CD4-positive, alpha-beta memory T cell (primary cell): Measurements from ENCODE around the gene VWCE. TPM values are rescaled to one million over a fixed set of nuclear protein-coding genes. Genes with fewer than 3 reads are reported as not detected.
"Not testable (repeated sequence)": the region's sequence is repeated elsewhere in the genome, so short reads cannot be mapped to it uniquely, and the experiment has no call there.

Experiments used
- CTCF ChIA-PET: fragments of 350-600 bp; sonication (Branson Sonifier 250); formaldehyde crosslinking; loops from one replicate; lab custom pipeline; 2021; ENCODE audit warnings: inconsistent platforms; ENCODE audit not compliant: partially characterized antibody; lab: Charles Lee
- POLR2A ChIA-PET: fragments of 350-600 bp; sonication (Branson Sonifier 250); formaldehyde crosslinking; loops from one replicate; lab custom pipeline; 2021; ENCODE audit not compliant: partially characterized antibody; lab: Charles Lee
- DNase-seq, 5 donors: peaks; one replicate each; pipeline versions ENCODE4 v3.0.0 to v3.0.0-alpha.2; 2020 to 2022; ENCODE audit warnings: mixed read lengths in 1 of 5
- H3K27ac ChIP-seq: one replicate; pipeline ENCODE4 v1.7.0; 2013; ENCODE audit warnings: low read depth, low read length
- H3K27me3 ChIP-seq: 2 replicates; pipeline ENCODE4 v1.7.0; 2013; ENCODE audit warnings: mild to moderate bottlenecking, low read length, moderate library complexity; ENCODE audit not compliant: insufficient read depth
- H3K36me3 ChIP-seq: 2 replicates; pipeline ENCODE4 v1.7.0; 2013; ENCODE audit warnings: mild to moderate bottlenecking, low read length, moderate library complexity; ENCODE audit not compliant: insufficient read depth
- H3K4me1 ChIP-seq: 2 replicates; pipeline ENCODE4 v1.7.0; 2013; ENCODE audit warnings: mild to moderate bottlenecking, low read length, moderate library complexity; ENCODE audit not compliant: insufficient read depth
- H3K4me3 ChIP-seq, 2 donors: one replicate each; pipeline ENCODE4 v1.7.0; 2013; ENCODE audit warnings: low read length in 2 of 2, mild to moderate bottlenecking in 1 of 2
- H3K9me3 ChIP-seq, 2 donors: one replicate each; pipeline ENCODE4 v1.7.0; 2013; ENCODE audit warnings: low read length in 2 of 2, control low read depth in 1 of 2; ENCODE audit not compliant: control insufficient read depth in 1 of 2
- H3K27ac Mint-ChIP-seq, 7 donors: one replicate each; pipeline ENCODE4 v1.8.0; 2020 to 2021; ENCODE audit warnings: mixed read lengths in 7 of 7, mild to moderate bottlenecking in 6 of 7, inconsistent platforms in 3 of 7, moderate library complexity in 3 of 7
- H3K27me3 Mint-ChIP-seq, 2 donors: one replicate each; pipeline ENCODE4 v1.8.0; 2020 to 2021; ENCODE audit warnings: mixed read lengths in 2 of 2
- H3K36me3 Mint-ChIP-seq, 2 donors: one replicate each; pipeline ENCODE4 v1.8.0; 2020 to 2021; ENCODE audit warnings: mixed read lengths in 2 of 2, inconsistent platforms in 1 of 2, mild to moderate bottlenecking in 1 of 2
- H3K4me1 Mint-ChIP-seq, 4 donors: one replicate each; pipeline ENCODE4 v1.8.0; 2020 to 2021; ENCODE audit warnings: mixed read lengths in 4 of 4, mild to moderate bottlenecking in 1 of 4
- H3K4me3 Mint-ChIP-seq, 8 donors: one replicate each; pipeline ENCODE4 v1.8.0; 2020 to 2021; ENCODE audit warnings: mixed read lengths in 8 of 8, mild to moderate bottlenecking in 7 of 8, moderate library complexity in 6 of 8, inconsistent platforms in 3 of 8
- H3K9me3 Mint-ChIP-seq, 8 donors: one replicate each; pipeline ENCODE4 v1.8.0; 2020 to 2021; ENCODE audit warnings: mixed read lengths in 8 of 8, mild to moderate bottlenecking in 5 of 8, inconsistent platforms in 3 of 8, moderate library complexity in 1 of 8
- intact Hi-C: fragments of 100-400 bp; cut with micrococcal nuclease; formaldehyde crosslinking; loops from one replicate; pipeline ENCODE4 v1.15.1; 2023
- polyA plus RNA-seq, 2 donors: library from polyadenylated mRNA; unstranded; fragments of 300-500 nt; fragmentation: Illumina TruSeq; gene quantifications; one replicate each; pipeline ENCODE4 v1.2.3, GENCODE V29; 2021
- total RNA-seq, 2 experiments: library from RNA; stranded (reverse); gene quantifications; one replicate each; pipeline ENCODE4 v1.2.3, GENCODE V29; 2021

The VWCE gene
- total and polyA plus RNA-seq, 4 experiments from 2014 or later: 0.38 to 0.44 TPM; not detected in 2

GRCh38 chr11:61258546-61258945 is 36.6 kb downstream of the VWCE start:
- Mint-ChIP-seq H3K9me3 (no peaks in the 10 kb centered on the region), H3K27me3 (peaks cover 2% of the 10 kb centered on the region in 2 donors), H3K4me1 (no peaks in the 10 kb centered on the region), H3K27ac (no peak overlapping the region), H3K36me3 (no peaks in the 10 kb centered on the region), H3K4me3 (no peak overlapping the region)
- no peaks in the 10 kb centered on the region for H3K4me1 ChIP-seq
- H3K4me3 ChIP-seq: no peak overlapping the region
- POLR2A ChIA-PET: no interaction called here
- CTCF ChIA-PET: no interaction called here
- intact Hi-C loops: loop anchor here (10.0 kb wide), 1 partner anchor 126 kb away; no protein-coding TSS in a partner anchor
- H3K27me3 ChIP-seq: no peaks in the 10 kb centered on the region
- H3K9me3 ChIP-seq: no peaks in the 10 kb centered on the region
- DNase-seq: no peak
- no peaks in the 10 kb centered on the region for H3K36me3 ChIP-seq
- H3K27ac ChIP-seq: no peak overlapping the region

DNA sequence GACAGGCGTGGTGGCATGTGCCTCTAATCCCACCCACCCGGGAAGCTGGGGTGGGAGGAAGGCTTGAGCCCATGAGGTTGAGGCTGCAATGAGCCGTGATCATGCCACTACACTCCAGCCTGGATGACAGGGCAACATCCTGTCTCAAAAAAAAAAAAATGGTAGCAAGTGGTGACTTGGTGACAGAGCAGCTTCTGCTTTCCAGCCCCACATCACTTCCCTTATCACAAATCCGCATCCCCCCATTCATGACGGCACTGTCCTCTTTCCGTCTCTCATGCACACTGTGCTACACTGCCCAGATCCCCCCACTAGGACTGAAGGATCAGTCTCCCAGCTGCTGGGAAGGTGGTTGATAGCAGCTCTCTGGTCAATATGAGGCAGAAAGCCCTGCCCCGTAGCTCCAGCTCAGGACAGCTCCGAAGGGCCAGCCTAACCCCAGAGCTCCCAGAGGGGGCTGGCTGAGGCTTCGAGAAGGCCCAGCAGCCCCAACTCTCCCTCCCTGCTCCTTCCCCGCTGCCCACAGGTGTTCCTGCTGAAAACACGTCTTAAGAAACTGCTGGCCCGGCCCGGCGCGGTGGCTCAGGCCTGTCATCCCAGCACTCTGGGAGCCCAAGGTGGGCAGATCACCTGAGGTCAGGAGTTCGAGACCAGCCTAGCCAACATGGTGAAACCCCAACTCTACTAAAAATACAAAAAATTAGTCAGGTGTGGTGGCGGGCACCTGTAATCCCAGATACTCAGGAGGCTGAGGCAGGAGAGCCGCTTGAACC is 38.2 kb downstream of the VWCE start:
- no peak for DNase-seq
- Histone ChIP-seq H3K27ac (no peak overlapping the region), H3K9me3 (no peaks in the 10 kb centered on the region), H3K4me1 (no peaks in the 10 kb centered on the region), H3K27me3 (no peaks in the 10 kb centered on the region), H3K4me3 (no peak overlapping the region), H3K36me3 (no peaks in the 10 kb centered on the region)
- ChIA-PET POLR2A (no interaction called here), CTCF (interaction anchor here (1.2 to 1.6 kb wide), 2 partner anchors 129 to 136 kb away, joined by 3 to 4 read pairs; no protein-coding TSS in a partner anchor)
- Mint-ChIP-seq H3K27ac (no peak overlapping the region), H3K4me3 (no peak overlapping the region), H3K4me1 (no peaks in the 10 kb centered on the region), H3K36me3 (no peaks in the 10 kb centered on the region), H3K27me3 (peaks cover 2 to 4% of the 10 kb centered on the region in 2 donors), H3K9me3 (no peaks in the 10 kb centered on the region)
- intact Hi-C loops: loop anchor here (10.0 kb wide), 1 partner anchor 128 kb away; no protein-coding TSS in a partner anchor

DNA sequence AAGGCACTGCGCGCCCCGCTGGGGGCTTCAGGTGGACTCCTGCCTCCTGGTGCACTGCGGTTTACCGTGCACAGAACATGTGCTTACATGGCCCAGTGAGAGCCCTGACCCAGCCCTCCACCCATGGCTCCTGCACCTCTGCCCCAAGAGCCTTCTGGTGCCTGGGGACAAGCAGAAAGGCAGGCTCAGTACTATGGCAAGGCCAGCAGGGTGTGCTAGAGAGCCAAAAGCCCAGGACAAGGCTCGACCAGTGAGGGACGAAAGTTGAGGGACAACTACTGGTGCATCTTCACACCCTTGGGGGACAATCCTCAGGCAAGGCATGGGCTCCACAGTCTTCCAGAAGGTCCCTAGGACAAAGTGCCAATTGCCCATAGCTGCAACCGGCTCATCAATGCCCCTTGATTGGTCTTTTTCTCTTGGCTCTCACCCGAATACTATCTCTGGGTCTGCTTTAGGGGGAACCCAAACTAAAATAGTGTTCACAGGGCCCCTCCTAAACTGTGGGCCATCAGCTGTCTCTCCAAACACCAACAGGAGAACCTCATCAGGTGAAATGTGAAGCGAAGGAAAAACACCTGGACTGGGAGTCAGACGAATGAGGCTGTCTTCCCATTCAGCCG is 40.6 kb downstream of the VWCE start:
- no peaks in the 10 kb centered on the region for H3K27me3 ChIP-seq
- DNase-seq: peak in 4 of 5 donors; percentile 35 to 44 (median 40)
- Mint-ChIP-seq H3K4me3 (no peak overlapping the region), H3K27ac (no peak overlapping the region), H3K27me3 (peaks cover 3 to 4% of the 10 kb centered on the region in 2 donors), H3K9me3 (no peaks in the 10 kb centered on the region), H3K36me3 (no peaks in the 10 kb centered on the region), H3K4me1 (no peaks in the 10 kb centered on the region)
- no peaks in the 10 kb centered on the region for H3K9me3 ChIP-seq
- no peak overlapping the region for H3K4me3 ChIP-seq
- ChIA-PET CTCF (interaction anchor here (0.9 to 3.0 kb wide), 7 partner anchors 12 to 181 kb away, joined by 3 to 31 read pairs (median 5); partner anchors contain the start of gene TMEM216), POLR2A (interaction anchor here (1.1 kb wide), 1 partner anchor 42 kb away, joined by 3 read pairs; no protein-coding TSS in a partner anchor)
- intact Hi-C loops: loop anchor here (10.0 kb wide), 1 partner anchor 130 kb away; no protein-coding TSS in a partner anchor
- no peaks in the 10 kb centered on the region for H3K4me1 ChIP-seq
- H3K27ac ChIP-seq: no peak overlapping the region
- no peaks in the 10 kb centered on the region for H3K36me3 ChIP-seq

- intact Hi-C loops: loop anchor here (10.0 kb wide), 1 partner anchor 132 kb away; no protein-coding TSS in a partner anchor
- H3K9me3 Mint-ChIP-seq, H3K4me3 ChIP-seq, H3K27ac ChIP-seq, H3K27me3 ChIP-seq, H3K27ac Mint-ChIP-seq, H3K36me3 ChIP-seq, H3K4me1 ChIP-seq, H3K36me3 Mint-ChIP-seq, POLR2A ChIA-PET, H3K4me1 Mint-ChIP-seq, H3K4me3 Mint-ChIP-seq, H3K27me3 Mint-ChIP-seq, DNase-seq, H3K9me3 ChIP-seq: not testable (repeated sequence)
- CTCF ChIA-PET: interaction anchor here (1.2 to 3.0 kb wide), 3 partner anchors 9 to 133 kb away, joined by 4 to 31 read pairs (median 5); no protein-coding TSS in a partner anchor
These were observed 42.8 kb downstream of the VWCE start for GRCh38 chr11:61252332-61252731.

DNA sequence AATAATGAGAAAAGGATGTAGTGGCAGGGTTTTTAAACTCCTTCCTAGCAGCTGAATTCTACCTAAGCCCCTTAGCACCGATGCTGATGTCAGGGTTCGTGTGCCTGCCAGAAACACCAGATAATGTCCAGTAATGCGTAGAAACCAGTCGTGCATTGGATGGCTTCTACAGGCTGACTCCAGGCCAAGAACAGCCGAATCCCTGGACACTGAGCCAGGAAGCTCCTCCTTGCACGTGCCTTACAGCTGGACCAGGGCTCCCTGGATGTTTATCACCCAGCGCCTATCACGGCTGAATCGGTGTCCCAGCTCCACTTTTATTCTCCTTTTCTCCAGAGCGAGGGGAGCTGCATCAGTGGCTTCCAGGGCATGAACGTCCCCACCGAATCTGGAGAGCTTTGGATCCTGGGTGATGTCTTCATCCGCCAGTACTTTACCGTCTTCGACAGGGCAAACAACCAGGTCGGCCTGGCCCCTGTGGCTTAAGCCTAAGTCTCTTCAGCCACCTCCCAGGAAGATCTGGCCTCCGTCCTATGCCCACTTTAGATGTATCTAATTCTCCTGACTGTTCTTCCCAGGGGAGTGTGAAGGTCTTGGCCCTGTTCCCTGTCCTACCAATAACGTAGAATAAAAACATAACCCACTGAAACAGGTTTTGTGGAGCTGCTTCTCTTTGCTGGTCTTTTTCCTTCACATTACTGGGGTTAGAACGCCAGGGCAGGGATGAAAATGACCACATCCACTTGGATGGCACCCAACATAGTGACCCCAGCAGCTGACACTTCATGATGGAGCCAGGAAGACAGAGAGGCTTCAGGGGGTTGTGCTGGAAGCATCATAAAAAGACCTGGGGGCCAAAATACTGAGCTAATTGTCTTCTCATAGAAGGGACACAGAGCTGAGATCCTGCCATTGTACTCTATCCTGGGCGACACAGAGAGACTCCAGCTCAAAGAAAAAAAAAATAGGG is 44.0 kb downstream of the VWCE start:
- DNase-seq, H3K27me3 Mint-ChIP-seq, H3K36me3 Mint-ChIP-seq, POLR2A ChIA-PET, H3K4me3 Mint-ChIP-seq, H3K4me3 ChIP-seq, H3K9me3 ChIP-seq, H3K4me1 ChIP-seq, H3K27ac Mint-ChIP-seq, H3K36me3 ChIP-seq, H3K4me1 Mint-ChIP-seq, H3K27ac ChIP-seq, H3K9me3 Mint-ChIP-seq, H3K27me3 ChIP-seq: not testable (repeated sequence)
- intact Hi-C loops: loop anchor here (10.0 kb wide), 1 partner anchor 134 kb away; no protein-coding TSS in a partner anchor
- CTCF ChIA-PET: interaction anchor here (0.7 to 1.3 kb wide), 3 partner anchors 10 to 144 kb away, joined by 3 to 5 read pairs (median 4); no protein-coding TSS in a partner anchor

DNA sequence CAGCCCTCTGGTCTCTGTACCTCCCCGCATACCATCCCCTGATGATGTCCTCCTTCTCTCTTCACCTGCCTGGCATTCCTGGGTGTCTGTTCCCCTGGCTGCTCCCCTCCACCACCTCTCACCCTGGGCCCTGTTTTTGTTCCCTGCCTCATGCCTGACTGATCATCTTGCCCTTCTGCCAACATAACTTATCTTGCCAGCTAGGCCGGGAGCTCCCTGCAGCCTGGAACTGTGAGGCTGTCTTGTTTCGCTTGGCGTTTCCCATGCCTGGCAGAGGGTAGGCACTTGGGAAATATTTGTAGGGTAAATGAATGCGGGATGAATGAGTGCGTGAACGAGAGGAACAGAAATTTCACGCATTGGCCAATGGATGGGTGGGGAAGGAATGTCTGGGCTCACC is 45.9 kb downstream of the VWCE start:
- DNase-seq, H3K27ac Mint-ChIP-seq, H3K27me3 ChIP-seq, CTCF ChIA-PET, H3K36me3 Mint-ChIP-seq, POLR2A ChIA-PET, H3K27me3 Mint-ChIP-seq, H3K9me3 ChIP-seq, H3K4me3 ChIP-seq, H3K9me3 Mint-ChIP-seq, H3K4me1 Mint-ChIP-seq, H3K4me3 Mint-ChIP-seq, H3K4me1 ChIP-seq, H3K27ac ChIP-seq, H3K36me3 ChIP-seq, intact Hi-C loops: not testable (repeated sequence)
